GM15510 (cell line): Measurements from ENCODE around the gene RRP7A.

ENCODE experiments used
- POLR2A ChIP-seq: IDR thresholded peaks from 3 replicates; pipeline ENCODE4 v1.6.1; 2011; ENCODE audit warnings: borderline replicate concordance; ENCODE audit not compliant: insufficient read length; ENCODE audit errors: extremely low read depth

The RRP7A gene

GRCh38 chr22:42519525-42520401 is at the start of gene RRP7A:
TSS of gene RRP7A (minus strand) at chr22:42519796. CDS start at chr22:42519786, 10 bp downstream.
- peak; percentile 81 for TF ChIP-seq POLR2A

- no peak for TF ChIP-seq POLR2A
Observed at GRCh38 chr22:42565956-42566355, 46.4 kb upstream of the RRP7A start.

- TF ChIP-seq POLR2A, result no peak
Observed at GRCh38 chr22:42564699-42565098, 45.1 kb upstream of the RRP7A start.

GRCh38 chr22:42562684-42563083 is 43.1 kb upstream of the RRP7A start:
- TF ChIP-seq POLR2A, result no peak

GRCh38 chr22:42562279-42562678 is 42.7 kb upstream of the RRP7A start:
- no peak for TF ChIP-seq POLR2A

- TF ChIP-seq POLR2A, result no peak
Observed at GRCh38 chr22:42561856-42562255, 42.3 kb upstream of the RRP7A start.

GRCh38 chr22:42560781-42561180 is 41.2 kb upstream of the RRP7A start:
- no peak for TF ChIP-seq POLR2A

- TF ChIP-seq POLR2A, result no peak
Observed at GRCh38 chr22:42560381-42560780, 40.8 kb upstream of the RRP7A start.

- TF ChIP-seq POLR2A, result no peak
Observed at GRCh38 chr22:42553475-42554361, 34.1 kb upstream of the RRP7A start, which contains the start of gene SERHL2. TSS of gene SERHL2 (plus strand) at chr22:42553956. CDS start at chr22:42554021, 65 bp downstream.

- no peak for TF ChIP-seq POLR2A
Observed at GRCh38 chr22:42549331-42550060, 29.9 kb upstream of the RRP7A start.

GRCh38 chr22:42548597-42549330 is 29.2 kb upstream of the RRP7A start:
- no peak for TF ChIP-seq POLR2A

GRCh38 chr22:42547562-42547961 is 28.0 kb upstream of the RRP7A start:
- no peak for TF ChIP-seq POLR2A

- TF ChIP-seq POLR2A, result no peak
Observed at GRCh38 chr22:42544686-42545085, 25.1 kb upstream of the RRP7A start.

GRCh38 chr22:42536166-42536565 is 16.6 kb upstream of the RRP7A start:
- no peak for TF ChIP-seq POLR2A
